Stimulated activated CD8-positive, alpha-beta memory T cell treated with anti-CD3 and anti-CD28 coated beads, Interleukin-2, amount 100 ng/mL, for 1 hour (primary cell): ENCODE measurements around the gene CARD14.
A peak's percentile ranks its signal among the peaks of the same experiment; 100 is the strongest.
"Not testable (repeated sequence)": the region's sequence is repeated elsewhere in the genome, so short reads cannot be mapped to it uniquely, and the experiment has no call there.

Experiments
- DNase-seq, 2 donors: peaks; one replicate each; pipeline ENCODE4 v3.0.0-alpha.2; 2020; ENCODE audit warnings: low read depth in 2 of 2

CARD14 gene

DNA sequence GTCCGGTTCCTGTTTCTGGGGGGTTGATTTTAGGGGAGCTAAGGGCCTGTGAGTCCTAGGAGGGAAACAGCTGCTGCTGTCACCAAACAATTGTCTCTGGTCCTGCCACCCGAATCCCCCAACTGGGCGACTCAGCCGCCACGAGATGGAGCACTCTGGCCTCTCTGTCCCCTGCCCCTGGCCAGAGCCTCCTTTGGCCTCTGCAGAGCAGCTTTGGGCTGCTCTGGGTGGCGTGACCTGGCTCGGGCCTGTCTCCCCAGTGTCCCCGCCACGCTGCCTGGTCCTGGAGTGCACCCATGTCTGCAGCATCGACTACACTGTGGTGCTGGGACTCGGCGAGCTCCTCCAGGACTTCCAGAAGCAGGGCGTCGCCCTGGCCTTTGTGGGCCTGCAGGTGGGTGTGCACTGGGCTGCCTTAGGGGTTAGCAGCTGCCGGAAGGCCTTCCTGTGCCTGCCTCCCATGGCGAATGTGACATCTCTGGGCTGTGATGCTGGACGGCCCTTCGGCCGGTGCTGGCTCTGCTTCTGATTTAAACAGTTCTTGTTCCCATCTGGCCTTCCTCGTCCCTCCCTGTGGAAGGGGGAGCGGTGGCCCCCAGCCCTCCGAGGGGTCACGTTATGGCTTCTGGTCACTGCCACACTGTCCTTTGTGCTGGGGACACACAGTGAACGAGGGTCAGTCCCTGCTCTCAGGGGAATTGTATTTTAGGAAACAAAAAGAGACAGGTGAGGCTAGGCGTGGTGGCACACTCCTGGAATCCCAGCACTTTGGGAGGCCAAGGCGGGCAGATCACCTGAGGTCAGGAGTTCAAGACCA lies 79.3 kb downstream of the CARD14 start:
- DNase-seq, result no peak

DNA sequence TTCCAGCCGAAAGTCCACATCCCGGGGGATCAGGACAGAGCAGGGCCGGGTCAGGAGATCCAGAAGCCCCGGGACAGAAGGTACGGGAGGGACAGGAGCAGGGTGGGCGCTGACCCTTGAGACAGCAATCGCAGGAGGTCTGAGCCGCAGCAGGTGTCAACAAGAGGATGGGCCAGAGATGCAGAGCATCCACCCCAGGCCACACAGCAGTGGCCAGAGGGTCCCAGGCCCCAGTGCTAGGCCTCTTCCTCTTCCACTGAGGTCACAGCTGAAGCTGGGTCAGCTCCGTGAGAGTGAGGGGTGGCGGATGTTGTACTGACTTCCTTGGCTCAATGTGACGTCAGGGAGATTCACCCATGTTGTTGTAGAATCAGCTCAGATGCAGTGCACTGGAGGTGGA lies 82.1 kb downstream of the CARD14 start:
- no peak for DNase-seq

DNA sequence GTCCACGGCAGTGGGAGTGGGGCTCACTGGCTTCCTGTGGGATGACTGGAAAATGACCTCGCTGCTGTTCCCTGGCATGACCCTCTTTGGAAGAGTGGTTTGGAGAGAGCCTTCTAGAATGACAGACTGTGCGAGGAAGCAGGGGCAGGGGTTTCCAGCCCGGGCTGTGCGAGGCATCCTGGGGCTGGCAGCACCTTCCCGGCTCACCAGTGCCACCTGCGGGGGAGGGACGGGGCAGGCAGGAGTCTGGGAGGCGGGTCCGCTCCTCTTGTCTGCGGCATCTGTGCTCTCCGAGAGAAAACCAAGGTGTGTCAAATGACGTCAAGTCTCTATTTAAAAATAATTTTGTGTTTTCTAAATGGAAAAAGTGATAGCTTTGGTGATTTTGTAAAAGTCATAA lies 83.0 kb downstream of the CARD14 start:
- DNase-seq, result peak; percentile 74 to 76

DNA sequence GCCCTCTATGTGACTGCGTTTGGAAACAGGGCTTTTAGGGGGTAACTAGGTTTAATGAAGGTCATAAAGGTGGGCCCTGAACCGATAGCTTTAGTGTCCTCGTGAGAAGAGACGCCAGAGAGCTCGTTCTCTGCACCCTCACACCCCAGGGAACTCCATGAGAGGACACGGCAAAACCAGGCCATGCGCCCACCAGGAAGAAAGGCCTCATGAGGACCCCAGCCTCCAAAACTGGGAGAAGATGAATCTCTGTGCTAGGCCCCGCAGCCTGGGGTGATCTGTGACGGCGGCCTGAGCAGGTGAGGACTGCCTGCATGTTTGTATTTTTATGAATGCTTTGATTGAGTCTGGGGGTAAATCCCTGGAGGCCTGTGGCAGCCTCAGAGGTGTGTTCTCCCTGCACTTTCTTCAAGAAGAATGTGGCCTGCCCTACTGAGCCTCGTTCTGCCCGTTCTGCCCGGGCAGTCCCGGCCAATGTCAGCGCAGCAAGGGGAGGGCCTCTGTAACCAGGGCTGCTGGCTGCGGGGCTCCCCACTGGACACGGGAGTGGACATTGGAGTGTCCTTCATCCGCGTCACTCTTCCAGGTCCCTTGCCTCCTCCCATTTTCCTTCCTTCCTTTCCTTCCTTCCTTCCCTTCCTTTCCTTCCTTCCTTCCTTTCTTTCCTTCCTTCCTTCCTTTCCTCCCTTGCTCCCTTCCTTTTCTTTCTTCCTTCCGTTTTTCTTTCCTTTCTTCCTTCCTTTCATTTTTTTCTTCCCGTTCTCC lies 84.0 kb downstream of the CARD14 start:
- DNase-seq, result no peak

DNA sequence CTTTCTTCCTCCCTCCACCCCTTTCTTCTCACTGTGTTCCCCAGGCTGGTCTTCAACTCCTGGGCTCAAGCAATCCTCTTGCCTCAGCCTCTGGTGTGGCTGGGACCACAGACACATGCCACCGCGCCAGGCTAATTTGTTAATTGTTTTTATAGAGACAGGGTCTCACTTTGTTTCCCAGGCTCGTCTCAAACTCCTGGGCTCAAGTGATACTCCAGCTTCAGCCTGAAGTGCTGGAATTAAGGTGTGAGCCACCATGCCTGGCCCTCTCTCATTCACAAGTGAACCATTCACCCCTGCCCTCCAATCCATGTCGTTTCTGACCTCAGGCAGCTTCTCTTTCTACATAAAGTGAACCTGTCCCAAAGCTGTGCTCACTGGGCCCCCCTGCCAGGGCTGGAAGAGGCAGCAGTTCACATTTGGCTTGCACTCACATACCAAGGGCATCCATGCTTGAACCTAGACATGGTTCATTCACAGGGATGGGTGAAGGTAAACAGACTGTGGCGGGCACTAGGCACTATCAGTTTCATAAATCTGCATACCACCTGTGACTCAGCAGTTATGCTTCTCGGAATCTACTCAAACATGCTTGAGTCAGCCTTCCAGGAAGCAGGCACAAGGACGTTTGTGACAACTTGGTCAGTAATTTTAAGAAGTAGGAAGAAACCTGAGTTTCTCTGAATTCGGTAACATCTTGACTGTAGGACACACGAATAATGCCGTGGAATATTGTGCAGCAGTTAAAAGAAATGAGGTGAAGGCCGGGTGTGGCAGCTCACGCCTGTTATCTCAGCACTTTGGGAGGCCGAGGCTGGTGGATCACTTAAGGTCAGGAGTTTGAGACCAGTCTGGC lies 84.8 kb downstream of the CARD14 start:
- DNase-seq, result peak in 1 of 2 donors; percentile 19

DNA sequence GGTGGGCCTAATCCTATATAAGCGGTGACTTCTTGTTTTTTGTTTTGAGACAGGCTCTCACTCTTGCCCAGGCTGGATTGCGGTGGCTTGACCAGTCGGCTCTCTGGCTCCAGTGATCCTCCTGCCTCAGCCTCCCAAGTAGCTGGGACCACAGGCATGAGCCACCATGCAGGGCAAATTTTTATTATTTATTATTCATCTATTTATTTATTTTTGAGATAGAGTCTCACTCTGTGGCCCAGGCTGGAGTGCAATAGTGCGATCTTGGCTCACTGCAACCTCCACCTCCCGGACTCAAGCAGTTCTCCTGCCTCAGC lies 86.2 kb downstream of the CARD14 start:
- DNase-seq, result no peak

DNA sequence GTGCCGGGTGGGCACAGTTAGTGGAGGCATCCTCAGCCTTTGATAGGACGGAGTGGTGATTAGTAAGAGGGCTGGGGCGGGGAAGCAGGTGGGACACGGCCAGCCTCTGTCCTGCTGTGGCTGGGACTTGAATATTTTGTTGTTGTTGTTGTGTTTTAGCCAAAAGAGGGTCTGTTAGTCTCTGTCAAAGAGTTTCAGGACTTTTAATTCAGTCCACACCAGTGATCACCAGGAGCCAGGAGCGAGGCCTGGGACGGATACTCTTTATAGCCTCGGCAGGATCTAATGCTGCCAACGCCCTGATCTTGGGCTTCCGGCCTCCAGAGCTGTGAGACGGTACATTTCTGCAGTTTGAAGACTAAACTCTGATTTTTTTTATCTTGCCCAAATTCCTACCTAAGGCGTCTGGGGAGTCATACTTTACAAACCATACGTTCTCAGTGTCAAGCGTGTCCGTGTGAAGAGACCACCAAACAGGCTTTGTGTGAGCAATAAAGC lies 87.9 kb downstream of the CARD14 start:
- DNase-seq, result no peak

DNA sequence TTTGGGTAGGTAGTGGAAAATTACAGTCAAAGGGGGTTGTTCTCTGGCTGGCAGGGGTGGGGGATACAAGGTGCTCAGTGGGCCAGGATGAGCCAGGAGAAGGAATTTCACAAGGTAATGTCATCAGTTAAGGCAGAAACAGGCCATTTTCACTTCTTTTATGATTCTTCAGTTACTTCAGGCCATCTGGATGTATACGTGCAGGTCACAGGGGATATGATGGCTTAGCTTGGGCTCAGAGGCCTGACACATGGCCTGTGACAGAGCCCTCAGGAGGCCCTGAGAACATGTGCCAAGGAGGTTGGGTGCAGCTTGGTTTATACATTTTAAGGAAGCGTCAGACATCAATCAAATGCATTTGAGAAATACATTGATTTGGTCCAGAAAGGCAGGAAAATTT lies 88.5 kb downstream of the CARD14 start:
- DNase-seq, result not testable (repeated sequence)
